Fibroblast of lung (primary cell): ENCODE data around the gene GNAZ. TPM values are rescaled to one million over a fixed set of nuclear protein-coding genes. Genes with fewer than 3 reads are reported as not detected.

Experiments
- DNase-seq, 2 donors: peaks; one replicate each; pipeline versions ENCODE4 v3.0.0 to v3.0.0-alpha.2; 2010; ENCODE audit warnings: low read depth in 2 of 2
- H2AFZ ChIP-seq: 2 replicates; pipeline ENCODE4 v1.5.1; 2012; ENCODE audit warnings: low read length, control low read depth, inconsistent platforms
- H3K27ac ChIP-seq: 2 replicates; pipeline ENCODE4 v1.5.1; 2011; ENCODE audit warnings: low read length, control low read depth; ENCODE audit not compliant: insufficient read depth
- H3K27me3 ChIP-seq: 2 replicates; pipeline ENCODE4 v1.5.1; 2011; ENCODE audit warnings: mild to moderate bottlenecking, low read length; ENCODE audit not compliant: control insufficient read depth, insufficient read depth
- H3K36me3 ChIP-seq: 2 replicates; pipeline ENCODE4 v1.5.1; 2011; ENCODE audit warnings: low read length; ENCODE audit not compliant: control insufficient read depth, insufficient read depth
- H3K4me1 ChIP-seq: 2 replicates; pipeline ENCODE4 v1.5.1; 2011; ENCODE audit warnings: low read length; ENCODE audit not compliant: control insufficient read depth, insufficient read depth; ENCODE audit errors: extremely low read depth
- H3K4me2 ChIP-seq: 2 replicates; pipeline ENCODE4 v1.5.1; 2011; ENCODE audit warnings: low read length, control low read depth; ENCODE audit not compliant: insufficient read depth; ENCODE audit errors: extremely low read depth
- H3K4me3 ChIP-seq, 4 experiments: fragments of 200-600 bp in 1 of 4; sonication (generic) in 1 of 4; replicated peaks in 1 of 4; 2 replicates each; pipeline ENCODE4 v1.5.1; 2011 to 2016; ENCODE audit warnings: low read length in 4 of 4, low read depth in 3 of 4, mild to moderate bottlenecking in 3 of 4, control low read depth in 2 of 4, inconsistent platforms in 1 of 4, mixed read lengths in 1 of 4; ENCODE audit not compliant: insufficient read depth in 1 of 4; ENCODE audit errors: control extremely low read depth in 1 of 4
- H3K79me2 ChIP-seq: 2 replicates; pipeline ENCODE4 v1.5.1; 2012; ENCODE audit warnings: mild to moderate bottlenecking, low read length, inconsistent platforms; ENCODE audit not compliant: control insufficient read depth, insufficient read depth
- H3K9ac ChIP-seq: 2 replicates; pipeline ENCODE4 v1.5.1; 2011; ENCODE audit warnings: mild to moderate bottlenecking, low read length, control low read depth; ENCODE audit not compliant: insufficient read depth
- H3K9me3 ChIP-seq: 2 replicates; pipeline ENCODE4 v1.5.1; 2012; ENCODE audit warnings: low read depth, low read length; ENCODE audit not compliant: control insufficient read depth, insufficient read depth
- H4K20me1 ChIP-seq: 2 replicates; pipeline ENCODE4 v1.5.1; 2011; ENCODE audit warnings: low read length; ENCODE audit not compliant: control insufficient read depth, insufficient read depth; ENCODE audit errors: extremely low read depth
- CTCF ChIP-seq, 2 donors: IDR thresholded peaks in 1 of 2; conservative IDR thresholded peaks in 1 of 2; 1 replicate in 1 of 2; 2 replicates in 1 of 2; pipeline ENCODE4 v1.5.1; 2011 to 2012; ENCODE audit warnings: low read length in 2 of 2, control low read depth in 1 of 2, inconsistent platforms in 1 of 2, low read depth in 1 of 2, mild to moderate bottlenecking in 1 of 2
- EZH2 ChIP-seq: IDR thresholded peaks from 2 replicates; pipeline ENCODE4 v1.5.1; 2012; ENCODE audit warnings: low read length, control low read depth, mild to moderate bottlenecking; ENCODE audit errors: missing control alignments
- polyA plus RNA-seq, 2 donors: library from polyadenylated mRNA; depleted of rRNA in 1 of 2; stranded (reverse) in 1 of 2; unstranded in 1 of 2; fragments of >200 nt; gene quantifications; 2 replicates each; pipeline ENCODE4 v1.2.1, GENCODE V29; 2011 to 2012; ENCODE audit warnings: missing spikeins in 1 of 2
- total RNA-seq: library from RNA; depleted of rRNA; stranded (reverse); fragments of >200 nt; gene quantifications from 2 replicates; pipeline ENCODE4 v1.2.1, GENCODE V29; 2014

Gene GNAZ
- total and polyA plus RNA-seq, 2 donors (not counting 1 experiment from before 2014, with no cell fraction given): 0.22 to 1.7 TPM

DNA sequence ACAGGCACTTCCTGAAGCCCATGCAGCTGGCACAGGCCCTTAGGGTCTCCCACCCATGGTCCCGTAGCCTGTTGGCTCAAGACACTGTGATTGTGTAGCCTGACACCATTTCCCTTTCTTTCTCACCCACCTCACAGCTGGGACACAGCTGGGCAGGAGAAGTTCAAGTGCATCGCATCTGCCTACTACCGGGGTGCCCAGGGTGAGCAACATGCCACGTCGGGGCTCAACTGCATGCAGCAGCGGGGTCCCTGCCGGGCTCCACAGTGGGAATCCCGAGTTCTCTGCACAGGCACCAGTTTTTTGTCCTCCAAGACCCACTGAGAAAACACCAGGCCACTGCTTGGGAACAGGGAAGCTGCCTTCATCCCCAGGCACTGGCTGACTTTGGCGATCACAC lies 85.5 kb downstream of the GNAZ start:
- Histone ChIP-seq H3K4me3 (no peak overlapping the region), H3K9ac (no peak overlapping the region), H3K27me3 (no peaks in the 10 kb centered on the region), H2AFZ (no peak overlapping the region), H3K4me2 (no peak overlapping the region), H3K9me3 (no peaks in the 10 kb centered on the region), H3K36me3 (peaks cover 1% of the 10 kb centered on the region), H3K4me1 (no peaks in the 10 kb centered on the region), H3K79me2 (no peaks in the 10 kb centered on the region), H4K20me1 (no peaks in the 10 kb centered on the region), H3K27ac (no peak overlapping the region)
- TF ChIP-seq EZH2: no peak
- no peak for TF ChIP-seq CTCF (conservative IDR thresholded peaks at IDR 0.05 in 1 of 2, IDR thresholded peaks at IDR 0.05 in 1 of 2; ENCODE audit: low read depth in 1 of 2, low read length in 2 of 2)
- DNase-seq: no peak

DNA sequence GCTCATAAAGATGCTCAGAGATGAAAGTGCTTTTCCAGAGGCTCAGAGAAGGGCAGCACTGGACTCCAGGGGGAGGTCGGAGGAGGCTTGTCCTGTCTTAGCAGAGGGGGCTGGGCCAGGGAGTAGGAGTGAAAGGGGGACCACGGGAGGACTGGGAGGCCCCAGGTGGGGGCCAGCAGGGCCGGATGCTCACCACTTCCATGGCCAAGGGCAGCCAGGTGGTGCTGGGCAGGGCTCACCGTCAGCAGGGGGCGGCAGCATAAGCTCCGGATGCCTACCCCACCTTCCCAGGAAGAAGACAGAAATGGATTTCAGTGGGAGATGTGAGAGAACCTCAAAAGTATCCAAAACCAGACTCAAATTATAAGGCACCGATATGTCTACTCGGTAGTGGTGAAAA lies 86.0 kb downstream of the GNAZ start:
- H3K9me3 ChIP-seq: no peaks in the 10 kb centered on the region
- TF ChIP-seq CTCF (conservative IDR thresholded peaks at IDR 0.05 in 1 of 2, IDR thresholded peaks at IDR 0.05 in 1 of 2; ENCODE audit: low read depth in 1 of 2, low read length in 2 of 2): no peak
- no peak overlapping the region for H2AFZ ChIP-seq
- DNase-seq: no peak
- no peak overlapping the region for H3K4me2 ChIP-seq
- H3K79me2 ChIP-seq: no peaks in the 10 kb centered on the region
- no peaks in the 10 kb centered on the region for H4K20me1 ChIP-seq
- H3K27ac ChIP-seq: no peak overlapping the region
- no peaks in the 10 kb centered on the region for H3K4me1 ChIP-seq
- H3K9ac ChIP-seq: no peak overlapping the region
- peaks cover 1% of the 10 kb centered on the region for H3K36me3 ChIP-seq
- no peak overlapping the region for H3K4me3 ChIP-seq
- H3K27me3 ChIP-seq: no peaks in the 10 kb centered on the region

GRCh38 chr22:23157560-23158515 lies 87.5 kb downstream of the GNAZ start:
- no peaks in the 10 kb centered on the region for H4K20me1 ChIP-seq
- H2AFZ ChIP-seq: no peak overlapping the region
- H3K4me3 ChIP-seq: no peak overlapping the region
- H3K27ac ChIP-seq: no peak overlapping the region
- H3K9ac ChIP-seq: no peak overlapping the region
- H3K27me3 ChIP-seq: no peaks in the 10 kb centered on the region
- H3K4me1 ChIP-seq: no peaks in the 10 kb centered on the region
- TF ChIP-seq EZH2 (no peak), CTCF (conservative IDR thresholded peaks at IDR 0.05 in 1 of 2, IDR thresholded peaks at IDR 0.05 in 1 of 2; ENCODE audit: low read depth in 1 of 2, low read length in 2 of 2) (no peak)
- no peak for DNase-seq
- H3K9me3 ChIP-seq: no peaks in the 10 kb centered on the region
- H3K4me2 ChIP-seq: no peak overlapping the region
- no peaks in the 10 kb centered on the region for H3K79me2 ChIP-seq
- H3K36me3 ChIP-seq: peaks cover 1% of the 10 kb centered on the region
